H1 (cell line): ENCODE measurements around the gene CHRNA9. TPM values are rescaled to one million over a fixed set of nuclear protein-coding genes. Genes with fewer than 3 reads are reported as not detected.

Source experiments
- polyA plus RNA-seq, 7 experiments: library from polyadenylated mRNA; depleted of rRNA in 3 of 7; stranded (reverse) in 5 of 7; unstranded in 2 of 7; fragments of >200 nt in 5 of 7; fragments of 200-250 nt in 2 of 7; gene quantifications; 1 replicate in 5 of 7; 2 replicates in 1 of 7; 4 replicates in 1 of 7; pipeline versions ENCODE4 v1.2.1 to v1.2.3, GENCODE V29; 2011 to 2013; ENCODE audit warnings: missing spikeins in 2 of 7, mixed read lengths in 2 of 7
- total RNA-seq: library from RNA; stranded (reverse); fragmentation: NEBNext Ultra II Directional; extraction: Animal tissue kit (Norgen Biotek cat#: 25700); gene quantifications from 2 replicates; pipeline ENCODE4 v1.2.1, GENCODE V29; 2021
- TF ChIP-seq, protein P1 (sequence below), 3 experiments: IDR thresholded peaks; 1 replicate in 2 of 3; 2 replicates in 1 of 3; pipeline versions ENCODE4 v1.5.1 to v1.6.1; 2011; ENCODE audit warnings: low read length in 3 of 3, mild to moderate bottlenecking in 3 of 3, inconsistent platforms in 2 of 3, low read depth in 1 of 3, moderate library complexity in 1 of 3; ENCODE audit not compliant: insufficient read depth in 1 of 3; ENCODE audit errors: control extremely low read depth in 1 of 3

Gene CHRNA9
- total and polyA plus RNA-seq, 2 of the 8 experiments (the other 6 are each of a cell fraction or from before 2014, with no cell fraction given), result 1.4 to 3.3 TPM

DNA sequence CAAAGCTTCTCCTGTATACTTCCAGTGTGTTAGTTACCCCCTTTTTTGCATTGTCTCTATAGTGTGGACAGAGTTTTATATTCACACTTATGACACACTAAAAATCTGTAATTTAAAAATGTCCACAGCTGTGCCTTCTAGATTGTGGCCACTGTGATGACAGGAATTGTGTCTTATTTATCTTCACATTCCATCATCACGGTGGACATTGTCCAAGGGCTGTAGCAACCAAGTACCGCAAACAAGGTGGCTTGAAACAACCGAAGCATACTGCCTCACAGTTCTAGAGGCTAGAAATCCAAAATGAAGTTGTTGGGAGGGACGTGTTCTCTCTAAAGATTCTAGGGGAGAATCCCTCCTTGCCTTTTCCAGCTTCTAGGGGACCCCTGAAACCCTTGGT, 32.3 kb downstream of the CHRNA9 start (continued):
- TF ChIP-seq, protein P1, sequence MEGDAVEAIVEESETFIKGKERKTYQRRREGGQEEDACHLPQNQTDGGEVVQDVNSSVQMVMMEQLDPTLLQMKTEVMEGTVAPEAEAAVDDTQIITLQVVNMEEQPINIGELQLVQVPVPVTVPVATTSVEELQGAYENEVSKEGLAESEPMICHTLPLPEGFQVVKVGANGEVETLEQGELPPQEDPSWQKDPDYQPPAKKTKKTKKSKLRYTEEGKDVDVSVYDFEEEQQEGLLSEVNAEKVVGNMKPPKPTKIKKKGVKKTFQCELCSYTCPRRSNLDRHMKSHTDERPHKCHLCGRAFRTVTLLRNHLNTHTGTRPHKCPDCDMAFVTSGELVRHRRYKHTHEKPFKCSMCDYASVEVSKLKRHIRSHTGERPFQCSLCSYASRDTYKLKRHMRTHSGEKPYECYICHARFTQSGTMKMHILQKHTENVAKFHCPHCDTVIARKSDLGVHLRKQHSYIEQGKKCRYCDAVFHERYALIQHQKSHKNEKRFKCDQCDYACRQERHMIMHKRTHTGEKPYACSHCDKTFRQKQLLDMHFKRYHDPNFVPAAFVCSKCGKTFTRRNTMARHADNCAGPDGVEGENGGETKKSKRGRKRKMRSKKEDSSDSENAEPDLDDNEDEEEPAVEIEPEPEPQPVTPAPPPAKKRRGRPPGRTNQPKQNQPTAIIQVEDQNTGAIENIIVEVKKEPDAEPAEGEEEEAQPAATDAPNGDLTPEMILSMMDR (IDR thresholded peaks at IDR 0.05; ENCODE audit: control extremely low read depth in 1 of 3, insufficient read depth in 1 of 3, low read depth in 1 of 3, low read length in 3 of 3), result no peak
- TF ChIP-seq, all 59 proteins: peak for 0
